ENCODE data around the gene MICB.
A peak's percentile ranks its signal among the peaks of the same experiment; 100 is the strongest.

The MICB gene

GRCh38 chr6:31472259-31472658 lies 25.7 kb upstream of the MICB start:
- Histone ChIP-seq H3K27ac (no peak overlapping the region), H3K27me3 (ENCODE audit: insufficient read depth, low read depth) (no peaks in the 10 kb centered on the region), H2AFZ (ENCODE audit: low read depth) (no peak overlapping the region), H3K4me1 (ENCODE audit: low read depth, poor library complexity, severe bottlenecking) (peaks cover 24% of the 10 kb centered on the region), H3K9ac (no peak overlapping the region), H3K4me2 (no peak overlapping the region), H3K4me3 (IDR thresholded peaks at IDR 0.05; ENCODE audit: insufficient read depth, low read depth, low read length) (no peak overlapping the region), H3K36me3 (ENCODE audit: insufficient read depth) (no peaks in the 10 kb centered on the region), H4K20me1 (ENCODE audit: insufficient read depth) (no peaks in the 10 kb centered on the region), H3K79me2 (ENCODE audit: insufficient read depth, low read depth) (no peaks in the 10 kb centered on the region)
- TF ChIP-seq CTCF (conservative IDR thresholded peaks at IDR 0.05; ENCODE audit: low read depth, low read length), result no peak

- H3K9ac ChIP-seq, result no peak overlapping the region
- no peak overlapping the region for H2AFZ ChIP-seq (ENCODE audit: low read depth)
- peak overlapping the region; percentile 43; the same call in 1 of the 2 replicates for H3K4me2 ChIP-seq
- H4K20me1 ChIP-seq (ENCODE audit: insufficient read depth), result no peaks in the 10 kb centered on the region
- H3K4me1 ChIP-seq (ENCODE audit: low read depth, poor library complexity, severe bottlenecking), result peaks cover 24% of the 10 kb centered on the region
- H3K27me3 ChIP-seq (ENCODE audit: insufficient read depth, low read depth), result no peaks in the 10 kb centered on the region
- H3K36me3 ChIP-seq (ENCODE audit: insufficient read depth), result no peaks in the 10 kb centered on the region
- H3K79me2 ChIP-seq (ENCODE audit: insufficient read depth, low read depth), result no peaks in the 10 kb centered on the region
- H3K4me3 ChIP-seq (IDR thresholded peaks at IDR 0.05; ENCODE audit: insufficient read depth, low read depth, low read length), result no peak overlapping the region
- no peak overlapping the region for H3K27ac ChIP-seq
- no peak for TF ChIP-seq CTCF (conservative IDR thresholded peaks at IDR 0.05; ENCODE audit: low read depth, low read length)
These were observed 24.7 kb upstream of the MICB start for GRCh38 chr6:31473244-31473643.

DNA sequence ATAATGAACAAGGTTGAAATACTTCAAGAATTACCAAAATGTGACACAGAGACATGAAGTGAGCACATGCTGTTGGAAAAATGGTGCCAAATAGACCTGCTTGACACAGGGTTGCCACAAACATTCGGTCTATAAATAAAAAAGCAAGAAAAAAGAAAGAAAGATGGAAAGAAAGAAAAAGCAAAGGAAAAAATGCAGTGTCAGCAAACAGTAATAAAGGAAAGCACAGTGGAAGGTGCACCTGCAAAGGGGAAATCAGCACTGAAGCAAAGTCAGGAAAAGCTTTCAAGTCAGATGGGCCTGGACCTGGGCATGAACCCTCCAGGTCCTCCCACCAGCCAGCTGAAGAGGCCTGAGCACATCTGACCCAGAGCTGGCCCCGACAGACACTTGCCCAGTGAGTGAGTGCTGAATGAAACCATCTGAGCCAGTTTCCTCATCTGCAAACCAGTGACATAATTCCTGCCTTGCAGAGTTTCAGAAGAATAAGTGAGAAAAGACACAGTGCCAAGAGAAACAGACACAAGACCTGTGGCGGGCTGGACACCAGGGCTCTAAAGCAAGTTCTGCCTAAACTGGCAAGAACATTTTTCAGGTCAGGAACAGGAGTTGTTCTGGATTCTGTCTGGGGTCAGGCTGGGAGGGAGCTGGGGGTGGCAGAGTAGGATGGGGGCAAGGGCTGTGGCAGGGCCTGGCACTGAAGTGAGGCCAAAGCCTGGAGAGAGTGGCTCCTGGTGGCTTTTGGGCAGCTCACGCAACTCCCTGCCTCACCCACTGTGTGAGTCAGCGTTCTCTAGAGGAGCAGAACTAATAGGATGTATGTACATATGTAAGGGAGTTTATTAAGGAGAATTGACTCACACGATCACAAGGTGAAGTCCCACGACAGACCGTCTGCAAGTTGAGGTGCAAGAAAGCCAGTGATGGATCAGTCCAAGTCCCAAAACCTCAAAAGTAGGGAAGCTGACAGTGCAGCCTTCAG lies 23.9 kb upstream of the MICB start:
- Histone ChIP-seq H3K9ac (no peak overlapping the region), H3K4me1 (ENCODE audit: low read depth, poor library complexity, severe bottlenecking) (peaks cover 24% of the 10 kb centered on the region), H3K27ac (peak overlapping the region; percentile 20; the same call in 1 of the 2 replicates), H2AFZ (ENCODE audit: low read depth) (no peak overlapping the region), H3K79me2 (ENCODE audit: insufficient read depth, low read depth) (no peaks in the 10 kb centered on the region), H3K4me3 (IDR thresholded peaks at IDR 0.05; ENCODE audit: insufficient read depth, low read depth, low read length) (no peak overlapping the region), H3K4me2 (peak overlapping the region; percentile 43), H4K20me1 (ENCODE audit: insufficient read depth) (no peaks in the 10 kb centered on the region), H3K36me3 (ENCODE audit: insufficient read depth) (no peaks in the 10 kb centered on the region), H3K27me3 (ENCODE audit: insufficient read depth, low read depth) (no peaks in the 10 kb centered on the region)
- no peak for TF ChIP-seq CTCF (conservative IDR thresholded peaks at IDR 0.05; ENCODE audit: low read depth, low read length)

- no peaks in the 10 kb centered on the region for H4K20me1 ChIP-seq (ENCODE audit: insufficient read depth)
- H3K79me2 ChIP-seq (ENCODE audit: insufficient read depth, low read depth), result no peaks in the 10 kb centered on the region
- H3K27ac ChIP-seq, result no peak overlapping the region
- no peak overlapping the region for H2AFZ ChIP-seq (ENCODE audit: low read depth)
- no peaks in the 10 kb centered on the region for H3K36me3 ChIP-seq (ENCODE audit: insufficient read depth)
- H3K4me2 ChIP-seq, result peak overlapping the region; percentile 43; the same call in 1 of the 2 replicates
- TF ChIP-seq CTCF (conservative IDR thresholded peaks at IDR 0.05; ENCODE audit: low read depth, low read length), result peak; percentile 34; the same call in 1 of the 2 replicates
- peaks cover 24% of the 10 kb centered on the region for H3K4me1 ChIP-seq (ENCODE audit: low read depth, poor library complexity, severe bottlenecking)
- H3K9ac ChIP-seq, result no peak overlapping the region
- H3K27me3 ChIP-seq (ENCODE audit: insufficient read depth, low read depth), result no peaks in the 10 kb centered on the region
- no peak overlapping the region for H3K4me3 ChIP-seq (IDR thresholded peaks at IDR 0.05; ENCODE audit: insufficient read depth, low read depth, low read length)
These were observed 23.1 kb upstream of the MICB start for GRCh38 chr6:31474871-31475286.
